ENCODE data around the gene ANKRD1.

- TF ChIP-seq CTCF (IDR thresholded peaks at IDR 0.05; ENCODE audit: low read depth, low read length) (no peak), MYC (IDR thresholded peaks at IDR 0.05; ENCODE audit: low read depth, low read length) (no peak), POLR2A (IDR thresholded peaks at IDR 0.05; ENCODE audit: extremely low read depth, insufficient read length) (no peak)
Observed at GRCh38 chr10:90915766-90916075, 5.2 kb downstream of the ANKRD1 start.
